HG02798 (cell line): ENCODE data around the gene USHBP1.

Experiments used
- ATAC-seq: cut with Tn5 transposase; IDR thresholded peaks from one replicate; pipeline ENCODE4 v1.9.1; 2021; ENCODE audit warnings: mild to moderate bottlenecking; ENCODE audit not compliant: unreplicated experiment, poor library complexity

USHBP1 gene

DNA sequence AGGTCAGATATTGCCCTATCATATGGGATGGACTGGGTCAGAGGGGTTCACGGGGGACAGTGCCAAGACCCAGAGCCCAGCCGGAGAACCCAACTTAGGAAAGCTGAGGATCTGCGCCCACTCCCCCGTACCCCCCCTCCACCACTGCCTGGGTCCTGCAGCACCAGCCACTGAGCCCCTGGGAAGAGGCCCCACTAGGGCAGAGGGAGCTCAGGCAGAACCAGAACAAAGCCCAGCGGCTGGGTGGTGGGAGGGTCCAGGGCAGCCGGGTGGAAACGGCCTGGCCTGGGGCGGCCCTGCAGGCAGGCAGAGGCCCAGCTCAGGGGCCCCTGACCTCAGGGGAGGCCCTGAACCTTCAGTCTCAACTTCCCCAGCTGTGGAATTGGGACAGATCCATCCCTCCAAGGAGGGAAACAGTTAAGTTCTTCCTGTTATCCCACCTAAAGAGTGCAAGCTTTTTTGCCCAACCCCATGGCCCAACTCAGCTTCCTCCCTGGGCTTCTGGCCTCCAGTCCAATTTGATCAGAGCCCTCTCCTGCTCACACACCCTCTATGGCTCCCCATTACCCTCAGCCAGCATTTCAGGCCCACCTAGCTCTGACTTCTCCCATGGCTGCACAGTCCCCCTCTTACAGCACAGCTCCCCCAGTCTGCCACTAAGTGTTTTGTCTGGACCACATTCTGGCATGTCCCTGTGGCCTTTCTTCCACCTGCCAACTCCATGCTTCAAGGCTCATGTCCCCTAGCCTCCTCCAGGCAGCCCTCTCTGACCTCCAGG, 21.9 kb downstream of the USHBP1 start:
- no peak for ATAC-seq

DNA sequence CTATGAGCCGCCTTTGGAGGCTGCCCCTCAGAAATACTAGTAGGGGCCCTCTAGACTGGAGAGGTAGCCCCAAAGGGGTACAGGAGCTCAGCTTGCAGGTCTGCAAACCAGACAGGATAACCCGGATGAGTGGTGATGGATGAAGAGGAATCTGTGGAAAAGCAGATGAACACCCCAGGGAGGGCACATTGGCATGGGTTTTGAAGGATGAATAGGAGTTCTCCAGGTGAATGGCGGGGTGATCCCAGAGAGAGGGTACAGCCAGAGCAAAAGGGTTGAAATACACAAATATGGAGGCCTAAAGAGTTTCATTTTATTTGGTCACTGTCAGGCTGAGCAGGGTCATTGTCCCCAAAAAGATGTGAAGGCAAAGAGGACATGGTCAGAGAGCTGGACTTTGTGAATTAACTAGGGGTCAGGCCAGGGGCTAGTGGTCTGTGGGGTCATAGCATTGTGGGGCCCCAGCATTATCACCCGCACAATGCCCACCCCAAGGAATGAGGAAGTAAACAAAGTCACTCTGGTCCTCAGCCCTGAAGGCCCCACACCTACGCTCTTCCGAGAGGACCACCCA, 23.6 kb downstream of the USHBP1 start:
- no peak for ATAC-seq

DNA sequence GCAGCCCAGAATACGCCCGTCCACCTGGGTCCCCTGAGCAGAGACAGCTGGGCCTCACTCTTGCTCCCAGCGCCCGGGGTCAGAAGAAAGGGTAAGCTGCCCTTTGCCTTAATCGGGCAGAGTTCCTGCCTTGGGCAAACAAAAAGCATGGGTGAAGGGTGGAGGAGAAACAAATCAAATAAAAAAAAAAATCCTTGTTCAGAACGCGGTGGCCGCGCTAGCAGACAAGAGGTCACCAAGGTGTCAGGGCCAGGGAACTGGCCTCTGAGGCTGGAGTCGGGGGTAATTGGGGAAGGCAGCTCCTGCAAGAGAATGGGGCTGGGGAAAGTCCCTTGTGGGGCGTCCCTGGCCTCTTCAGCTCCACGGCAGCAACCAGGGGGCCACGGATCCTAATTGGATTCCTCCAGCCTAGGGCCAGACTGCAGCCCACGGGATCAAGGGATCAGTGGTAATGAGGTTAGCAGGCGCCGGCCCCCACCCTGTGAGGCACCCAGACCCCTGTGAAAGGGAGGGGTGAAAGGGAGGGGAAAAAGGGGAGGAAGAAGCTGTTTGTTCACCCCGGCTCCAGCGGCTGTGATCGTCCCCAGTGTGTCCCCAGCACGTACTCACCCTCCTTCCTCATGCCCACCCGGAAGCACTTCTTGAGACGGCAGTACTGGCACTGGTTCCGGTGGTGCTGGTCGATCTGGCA, 24.3 kb downstream of the USHBP1 start:
- no peak for ATAC-seq

DNA sequence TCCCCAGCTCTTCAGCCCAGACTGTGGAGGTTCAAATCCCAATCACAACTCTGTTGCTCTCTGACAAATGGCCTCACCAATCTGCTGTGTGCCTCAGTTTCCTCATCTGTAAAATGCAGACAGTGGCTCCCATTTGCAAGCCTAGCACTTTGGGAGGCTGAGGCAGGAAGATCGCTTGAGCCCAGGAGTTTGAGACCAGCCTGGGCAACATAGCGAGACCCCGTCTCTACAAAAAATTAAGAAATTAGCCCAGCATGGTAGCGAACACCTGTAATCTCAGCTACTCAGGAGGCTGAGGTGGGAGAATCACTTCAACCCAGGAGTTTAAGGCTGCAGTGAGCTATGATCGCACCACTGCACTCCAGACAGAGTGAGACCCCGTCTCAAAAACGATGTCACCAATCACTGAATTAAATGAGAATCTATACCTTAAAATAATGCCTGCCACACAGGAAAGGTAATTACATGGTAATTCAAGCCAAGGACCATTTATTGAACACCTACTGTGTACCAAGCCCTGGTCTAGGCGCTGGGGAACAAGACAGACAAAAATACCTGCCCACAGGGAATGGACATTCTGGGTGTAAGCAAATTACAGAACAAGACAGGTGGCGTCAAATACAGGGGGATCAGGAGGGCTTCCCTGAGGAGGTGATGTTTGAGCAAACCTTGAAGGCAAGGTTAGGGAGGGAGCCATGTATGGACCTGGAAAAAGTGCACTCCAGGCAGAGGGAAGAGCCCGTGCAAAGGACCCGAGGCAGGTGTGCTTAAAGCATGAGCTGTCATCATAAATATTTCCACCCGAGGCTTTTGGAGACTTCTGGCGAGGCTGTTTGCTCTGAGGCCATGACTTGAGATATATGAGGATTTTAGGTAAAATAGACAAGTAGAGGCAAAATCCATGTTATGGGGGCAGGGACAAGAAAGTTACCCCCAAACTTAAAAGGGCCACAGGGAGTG, 26.5 kb downstream of the USHBP1 start:
- no peak for ATAC-seq

DNA sequence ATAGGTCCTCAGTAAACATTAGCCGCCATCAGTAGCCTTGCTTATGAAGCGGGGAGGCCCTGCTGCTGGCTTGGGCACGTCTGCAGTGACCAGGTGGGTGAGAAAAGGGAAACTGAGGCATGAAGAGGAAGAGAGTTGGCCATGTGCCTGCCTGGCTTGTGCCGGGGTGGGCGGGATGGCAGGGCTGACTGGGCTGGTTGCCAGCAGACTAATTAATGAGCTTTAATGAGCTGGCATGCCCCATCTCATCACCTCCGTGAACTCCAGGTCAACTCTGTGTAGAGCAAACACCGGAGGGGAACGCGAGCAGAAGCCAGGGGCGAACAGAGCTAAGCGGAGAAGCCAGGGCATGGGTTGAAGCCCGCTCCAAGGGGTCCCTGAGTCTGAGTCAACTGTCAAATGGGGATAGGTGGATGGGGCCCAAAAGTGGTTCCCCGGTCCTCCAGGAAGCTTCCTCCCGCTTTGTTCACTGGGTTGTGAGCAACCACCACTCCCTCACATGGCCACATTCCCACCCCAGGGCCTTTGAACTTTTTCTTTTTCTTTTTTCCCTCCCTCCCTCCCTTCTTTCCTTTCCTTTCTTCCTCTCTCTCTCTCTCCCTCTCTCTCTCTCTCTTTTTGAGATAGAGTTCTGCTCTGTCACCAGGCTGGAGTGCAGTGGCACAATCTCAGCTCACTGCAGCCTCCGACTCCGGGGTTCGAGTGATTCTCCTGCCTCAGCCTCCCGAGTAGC, 27.6 kb downstream of the USHBP1 start:
- no peak for ATAC-seq

DNA sequence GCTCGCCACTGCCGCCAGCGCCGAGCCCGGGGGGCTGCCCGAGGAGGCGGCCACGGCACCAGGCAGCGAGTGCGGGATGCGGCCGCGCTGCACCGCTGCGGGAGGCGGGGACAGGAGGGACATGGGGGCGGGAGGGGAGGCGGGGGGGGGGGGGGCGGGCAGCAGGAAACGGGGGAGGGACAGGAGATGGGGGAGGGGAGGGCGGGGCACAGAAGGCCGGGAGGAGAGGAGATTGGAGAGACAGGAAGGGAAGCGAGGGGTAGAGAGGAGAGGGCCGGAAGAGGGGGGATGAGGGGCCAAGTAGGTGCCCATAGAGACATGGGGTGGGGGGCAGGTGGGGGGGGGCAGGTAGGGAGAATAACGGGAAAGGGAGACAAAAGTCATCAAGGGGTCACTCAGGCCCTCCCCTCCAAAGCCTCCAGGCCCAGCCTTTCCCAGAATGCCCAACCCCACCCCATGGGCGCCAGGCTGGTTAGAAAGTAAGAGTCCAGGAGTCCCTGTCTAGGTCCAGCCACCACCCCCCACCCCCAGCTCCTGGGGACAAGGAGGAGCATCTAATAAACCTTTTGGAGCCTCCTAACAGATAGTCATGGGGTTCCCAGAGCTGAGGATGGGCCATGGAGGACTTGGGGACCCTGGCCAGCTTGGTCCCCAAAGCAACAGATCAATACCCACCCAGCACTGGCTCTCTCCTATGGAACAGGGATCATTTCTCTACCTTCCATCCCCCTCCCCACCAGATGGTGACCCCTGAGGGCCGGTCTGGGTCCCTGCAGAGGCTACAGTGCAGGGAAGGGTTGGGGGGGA, 28.4 kb downstream of the USHBP1 start:
- ATAC-seq: peak; percentile 23

DNA sequence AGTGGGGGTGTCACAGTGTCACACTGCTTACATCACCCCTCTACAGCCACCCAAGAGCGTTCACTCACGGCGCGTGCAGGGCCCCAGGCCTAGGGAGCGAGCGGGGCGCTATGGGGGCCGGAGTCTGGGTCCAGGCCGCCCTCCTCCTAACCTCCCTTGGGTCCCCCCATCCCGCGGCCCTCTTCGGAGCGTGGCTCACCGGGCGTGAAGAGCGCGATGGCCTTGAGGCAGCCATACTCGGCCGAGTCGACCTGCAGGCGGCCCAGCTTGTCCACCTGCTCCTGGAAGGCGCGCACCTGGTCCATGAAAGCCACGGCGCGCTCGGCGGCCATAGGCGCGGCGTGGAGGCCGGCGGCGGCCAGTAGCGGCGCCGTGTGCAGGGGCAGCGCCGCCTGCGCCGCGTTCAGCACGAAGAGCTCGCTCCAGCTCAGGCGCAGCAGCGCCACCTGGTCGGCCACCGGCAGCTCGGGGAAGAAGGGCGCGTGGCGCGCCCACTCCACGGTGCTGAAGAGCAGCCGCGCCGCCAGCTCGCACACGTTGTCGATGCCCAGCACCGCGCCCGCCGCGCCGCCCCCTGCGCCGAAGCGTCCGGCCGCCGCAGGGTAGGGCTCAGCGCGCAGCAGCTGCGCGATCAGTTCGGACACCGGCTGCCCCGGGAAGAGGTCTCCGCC, 29.1 kb downstream of the USHBP1 start:
- peak; percentile 69 for ATAC-seq

DNA sequence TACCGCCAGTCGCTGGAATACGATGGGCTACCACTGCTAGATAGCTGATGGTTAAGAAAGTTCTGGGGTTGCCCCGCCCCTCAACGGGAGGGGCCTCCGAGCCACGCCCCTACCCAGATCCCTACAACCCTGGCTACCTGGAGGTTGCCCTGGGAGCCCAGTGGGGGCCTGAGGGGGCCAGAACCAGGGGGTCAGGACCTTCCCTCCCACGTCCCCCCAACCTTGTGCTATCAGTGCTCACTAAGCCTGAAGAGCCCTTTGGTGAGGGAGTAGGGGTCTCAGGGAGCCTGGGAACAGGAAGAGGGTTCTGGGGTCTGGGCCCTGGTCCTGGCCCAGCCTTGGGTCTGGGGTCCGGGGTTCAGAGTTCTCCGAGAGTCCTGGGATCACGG, 29.6 kb downstream of the USHBP1 start:
- ATAC-seq: peak; percentile 53

DNA sequence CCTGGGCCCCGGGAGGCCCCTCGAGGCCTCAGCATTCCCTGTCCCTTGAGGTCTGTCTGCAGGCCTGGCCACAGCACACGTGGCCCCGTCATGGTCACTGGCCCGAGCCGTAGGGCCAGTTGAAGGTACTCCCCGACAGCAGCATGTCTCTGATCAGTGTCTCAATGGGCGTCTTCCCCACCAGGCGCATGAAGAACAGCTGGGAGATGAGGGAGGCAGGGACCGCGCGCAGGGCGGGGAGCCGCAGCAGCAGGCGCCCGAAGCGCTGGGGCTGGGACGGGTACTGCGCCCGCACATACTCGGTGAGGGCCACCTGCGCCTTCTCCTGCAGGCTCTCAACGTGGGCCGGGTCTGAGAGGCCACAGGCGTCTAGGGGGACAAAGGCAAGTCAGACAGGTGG, 32.3 kb downstream of the USHBP1 start:
- ATAC-seq: no peak

DNA sequence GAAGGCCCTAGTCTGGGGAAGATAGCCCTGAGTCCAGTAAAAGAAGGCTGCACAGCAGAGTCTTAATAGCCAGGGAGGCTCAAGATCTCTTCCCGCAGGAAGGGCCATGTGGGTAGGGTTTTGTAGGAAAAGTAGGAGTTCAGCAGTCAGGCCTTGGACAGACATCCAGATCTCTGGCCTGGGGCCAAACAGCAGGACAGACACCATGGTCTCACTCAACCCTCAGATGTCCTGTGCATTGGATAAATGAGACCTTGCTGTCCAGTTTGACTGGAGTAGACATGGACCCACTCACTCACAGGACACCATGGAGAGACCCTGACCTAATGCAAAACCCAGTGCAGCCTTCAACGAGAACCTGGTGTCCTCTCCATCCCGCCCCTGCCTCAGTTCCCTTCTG, 34.7 kb downstream of the USHBP1 start:
- ATAC-seq: no peak

DNA sequence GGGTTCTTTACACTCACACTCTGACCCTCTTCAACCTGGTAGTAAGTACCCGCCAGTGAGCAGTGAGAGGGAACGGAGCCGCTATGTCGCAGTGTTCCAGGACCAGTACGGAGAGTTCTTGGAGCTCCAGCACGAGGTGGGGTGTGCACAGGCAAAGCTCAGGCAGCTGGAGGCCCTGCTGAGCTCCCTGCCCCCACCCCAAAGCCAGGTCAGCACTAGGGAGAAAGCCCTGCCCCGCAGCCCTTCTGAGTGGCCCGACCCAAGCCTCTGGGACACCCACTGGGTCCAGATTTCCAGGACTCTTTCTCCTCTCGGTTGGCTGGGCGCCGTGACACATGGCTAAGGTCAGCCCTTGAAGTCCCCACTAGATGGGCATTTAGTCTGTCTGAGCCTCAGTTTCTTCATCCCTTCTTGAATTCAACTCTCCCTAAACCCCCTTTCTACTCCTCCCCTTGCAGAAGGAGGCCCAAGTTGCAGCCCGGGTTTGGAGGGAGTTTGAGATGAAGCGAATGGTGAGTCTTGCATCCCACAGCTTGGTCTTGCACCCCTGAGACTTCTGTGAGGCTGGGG, 36.7 kb downstream of the USHBP1 start:
- no peak for ATAC-seq

DNA sequence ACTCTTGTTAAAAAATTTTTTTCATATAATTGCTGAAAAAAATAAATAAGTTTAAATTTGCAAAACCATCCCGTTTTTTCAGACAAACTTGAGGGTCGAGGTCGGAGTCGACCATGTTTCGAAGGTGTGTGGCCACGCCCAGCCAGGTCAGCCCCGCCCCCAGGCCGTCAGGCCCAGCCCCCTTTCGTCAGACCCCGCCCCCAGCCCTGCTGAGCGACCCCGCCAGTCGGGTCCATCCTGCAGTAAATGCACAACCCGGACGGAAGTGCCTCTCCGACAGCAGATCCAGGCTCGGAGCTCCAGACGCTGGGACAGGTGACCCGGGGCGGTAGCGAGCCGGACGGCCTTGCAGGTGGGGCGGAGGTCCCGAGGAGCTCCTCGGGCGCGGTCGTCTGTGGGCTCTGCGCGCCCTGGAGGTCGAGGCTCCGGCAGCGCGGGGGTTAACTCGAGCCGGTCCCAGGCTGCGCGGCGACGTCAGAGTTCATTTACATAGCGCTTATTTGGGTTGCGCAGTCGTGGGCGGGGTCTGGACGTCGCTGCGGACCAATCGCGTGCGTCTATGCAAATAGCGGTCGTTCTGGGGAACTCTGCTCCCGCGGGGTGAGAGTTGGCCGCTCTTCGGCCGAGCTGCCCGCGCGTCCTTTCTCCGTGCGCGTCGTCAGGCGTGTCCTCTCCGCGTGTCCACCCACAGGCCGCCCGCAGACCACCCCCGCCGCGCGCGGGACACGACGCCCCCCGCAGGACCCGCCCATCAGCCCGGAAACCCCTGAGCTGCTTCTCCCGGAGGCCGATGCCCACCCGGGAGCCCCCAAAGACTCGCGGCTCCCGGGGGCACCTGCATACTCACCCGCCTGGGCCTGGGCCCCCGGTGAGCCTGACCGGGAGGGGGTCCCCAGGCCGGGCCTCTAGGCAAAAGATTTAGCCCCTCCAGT, 38.3 kb downstream of the USHBP1 start, which contains the start of gene OCEL1:
OCEL1 (plus strand) TSS at position 225 of the 932 bp plus-strand sequence; CDS start at position 247, 22 bp downstream.
- peak; percentile 93 for ATAC-seq

DNA sequence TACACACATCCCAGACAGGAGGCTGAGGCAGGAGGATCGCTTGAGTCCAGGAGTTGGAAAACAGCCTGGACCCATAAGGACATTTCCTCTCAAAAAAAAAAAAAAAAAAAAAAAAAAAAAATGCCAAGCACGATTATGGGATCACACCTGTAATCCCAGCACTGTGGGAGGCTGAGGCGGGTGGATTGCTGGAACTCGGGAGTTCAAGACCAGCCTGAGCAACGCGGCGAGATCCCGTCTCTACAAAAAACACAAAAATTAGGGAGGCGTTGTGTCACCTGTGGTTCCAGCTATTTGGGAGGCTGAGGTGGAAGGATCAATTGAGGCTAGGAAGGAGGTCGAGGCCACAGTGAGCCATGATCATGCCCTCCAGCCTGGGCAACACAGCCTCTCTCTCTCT, 39.5 kb downstream of the USHBP1 start:
- no peak for ATAC-seq

DNA sequence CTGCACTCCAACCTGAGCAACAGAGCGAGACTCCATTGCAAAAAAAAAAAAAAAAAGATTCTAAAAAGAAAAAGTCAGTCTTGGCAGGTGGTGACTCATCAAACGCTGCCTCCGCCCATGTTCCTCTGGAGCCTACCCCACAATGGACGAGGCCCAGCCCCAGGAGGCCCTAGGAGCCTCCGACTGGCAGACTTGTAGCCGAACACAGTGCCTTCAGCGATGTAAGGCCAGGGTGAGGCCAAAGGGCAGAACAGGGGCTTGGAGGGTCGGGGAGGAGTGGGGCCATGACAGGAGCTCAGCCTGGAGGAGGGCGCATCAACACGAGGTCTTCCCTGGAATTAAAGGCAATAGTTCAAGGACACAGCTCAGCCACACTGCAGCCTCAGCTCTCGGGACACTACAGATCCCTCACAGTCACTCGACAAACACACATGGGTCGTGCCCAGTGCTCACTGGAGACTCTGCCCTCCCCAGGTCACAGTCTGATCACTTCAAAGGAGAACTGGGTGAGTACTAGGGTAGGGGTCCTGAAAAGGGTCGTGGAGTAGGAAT, 44.3 kb downstream of the USHBP1 start:
- no peak for ATAC-seq

DNA sequence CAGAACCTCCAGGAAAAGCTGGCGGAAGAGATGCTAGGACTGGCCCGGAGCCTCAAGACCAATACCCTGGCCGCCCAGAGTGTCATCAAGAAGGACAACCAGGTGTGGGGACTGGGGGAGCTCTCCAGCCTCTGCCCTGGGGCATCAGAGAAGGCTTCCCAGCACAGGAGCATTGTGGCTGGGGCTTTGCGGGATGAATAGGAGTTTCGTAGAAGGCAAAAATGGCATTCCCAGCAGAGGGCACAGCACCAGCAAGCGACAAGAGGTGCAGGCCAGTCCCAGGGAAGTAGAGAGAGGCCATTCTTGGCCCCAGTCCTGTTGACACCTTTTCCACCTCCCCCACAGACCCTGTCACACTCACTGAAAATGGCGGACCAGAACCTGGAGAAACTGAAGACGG, 45.3 kb downstream of the USHBP1 start:
- no peak for ATAC-seq

DNA sequence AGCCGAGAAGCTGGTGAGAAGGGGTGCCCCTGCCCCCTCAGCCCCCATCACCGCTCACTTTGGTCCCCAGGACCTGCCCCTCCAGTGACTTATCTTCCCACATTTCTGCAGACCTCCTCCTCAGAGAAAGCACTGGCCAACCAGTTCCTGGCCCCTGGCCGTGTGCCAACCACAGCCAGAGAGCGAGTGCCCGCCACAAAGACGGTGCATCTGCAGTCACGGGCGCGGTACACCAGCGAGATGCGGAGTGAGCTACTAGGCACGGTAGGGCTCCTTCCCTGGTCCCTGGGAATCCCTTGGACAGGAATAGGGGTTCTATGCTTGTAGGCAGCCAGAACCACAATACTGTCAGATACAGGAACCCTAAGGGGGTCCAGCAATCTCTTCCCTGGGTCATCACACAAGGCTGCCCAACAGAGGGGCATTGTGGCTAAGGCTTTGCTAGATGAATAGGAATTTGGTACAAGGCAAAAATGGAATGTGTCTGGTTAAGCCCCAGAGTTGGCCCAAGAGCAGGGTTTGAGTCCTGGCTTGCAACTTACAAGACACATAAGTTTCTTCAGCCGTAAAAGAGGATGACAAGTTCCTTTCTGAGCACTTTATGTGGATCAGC, 48.4 kb downstream of the USHBP1 start:
- no peak for ATAC-seq
